HepG2 (cell line): ENCODE measurements around the gene LMOD1. TPM values are rescaled to one million over a fixed set of nuclear protein-coding genes. Genes with fewer than 3 reads are reported as not detected.

Experiments
- CAMTA2 ChIP-seq: sonication (generic); formaldehyde crosslinking; IDR thresholded peaks from 2 replicates; pipeline ENCODE4 v1.4.0; 2020; ENCODE audit warnings: mild to moderate bottlenecking, missing genetic modification reagents, borderline replicate concordance
- EZH2 ChIP-seq: conservative IDR thresholded peaks from 2 replicates; pipeline ENCODE4 v1.6.1; 2012; ENCODE audit warnings: mild to moderate bottlenecking, low read depth, low read length, moderate library complexity
- FOXA1 ChIP-seq, 2 experiments: fragments of 450-650 bp in 1 of 2; sonication (generic) in 1 of 2; formaldehyde crosslinking in 1 of 2; IDR thresholded peaks; 2 replicates each; pipeline versions ENCODE4 v1.4.0 to v1.6.1; 2016 to 2020; ENCODE audit warnings: missing genetic modification reagents in 1 of 2
- HNRNPLL ChIP-seq: fragments of 200-400 bp; formaldehyde crosslinking; IDR thresholded peaks from 2 replicates; pipeline ENCODE4 v1.6.1; 2017; ENCODE audit warnings: mild to moderate bottlenecking, low read depth, low read length; ENCODE audit not compliant: poor library complexity, severe bottlenecking
- JUN ChIP-seq: sonication (generic); formaldehyde crosslinking; IDR thresholded peaks from 2 replicates; pipeline ENCODE4 v1.4.0; 2020; ENCODE audit warnings: mild to moderate bottlenecking, missing genetic modification reagents
- NFYC ChIP-seq: IDR thresholded peaks from 2 replicates; pipeline ENCODE4 v1.6.1; 2016; ENCODE audit warnings: missing genetic modification reagents, missing compliant biosample characterization
- PHF5A ChIP-seq: IDR thresholded peaks from one replicate; pipeline ENCODE4 v1.6.1; 2018; ENCODE audit warnings: low read depth, missing genetic modification reagents; ENCODE audit not compliant: unreplicated experiment
- SALL1 ChIP-seq: sonication (generic); formaldehyde crosslinking; IDR thresholded peaks from 2 replicates; pipeline ENCODE4 v1.8.0; 2022; ENCODE audit warnings: mild to moderate bottlenecking, missing genetic modification reagents
- SP2 ChIP-seq: sonication (generic); formaldehyde crosslinking; IDR thresholded peaks from 2 replicates; pipeline ENCODE4 v1.5.1; 2020; ENCODE audit warnings: mild to moderate bottlenecking, missing genetic modification reagents
- ZEB1 ChIP-seq: IDR thresholded peaks from 2 replicates; pipeline ENCODE4 v1.6.1; 2012; ENCODE audit warnings: mild to moderate bottlenecking, low read depth, inconsistent platforms; ENCODE audit not compliant: insufficient replicate concordance
- ZNF274 ChIP-seq: sonication (generic); formaldehyde crosslinking; IDR thresholded peaks from 2 replicates; pipeline ENCODE4 v1.5.1; 2020; ENCODE audit warnings: mild to moderate bottlenecking, missing genetic modification reagents
- ZNF282 ChIP-seq: fragments of 450-650 bp; IDR thresholded peaks from 2 replicates; pipeline ENCODE4 v1.6.1; 2018; ENCODE audit not compliant: partially characterized antibody
- ZNF619 ChIP-seq: sonication (generic); formaldehyde crosslinking; IDR thresholded peaks from 2 replicates; pipeline ENCODE4 v1.4.0; 2020; ENCODE audit warnings: mild to moderate bottlenecking, missing genetic modification reagents
- polyA plus RNA-seq, 8 experiments: library from polyadenylated mRNA; depleted of rRNA in 3 of 8; stranded (reverse) in 7 of 8; unstranded in 1 of 8; fragments of >200 nt; fragmentation: Illumina TruSeq in 4 of 8; extraction: Trizol in 4 of 8; gene quantifications; 2 replicates each; pipeline versions ENCODE4 v1.2.1 to v1.2.3, GENCODE V29; 2011 to 2016; ENCODE audit warnings: low read depth in 4 of 8, missing spikeins in 1 of 8, mixed read lengths in 1 of 8; ENCODE audit not compliant: insufficient read depth in 1 of 8
- total RNA-seq, 5 experiments: library from RNA; depleted of rRNA; stranded (reverse); fragments of >200 nt; fragmentation: Illumina TruSeq; extraction: Trizol; gene quantifications; 2 replicates each; pipeline ENCODE4 v1.2.3, GENCODE V29; 2016; ENCODE audit warnings: low read depth in 1 of 5
- TF ChIP-seq, protein P1 (sequence below): IDR thresholded peaks from 2 replicates; pipeline ENCODE4 v1.6.1; 2016; ENCODE audit warnings: mild to moderate bottlenecking, missing biosample characterization, missing genetic modification reagents
- TF ChIP-seq, protein P2 (sequence below): IDR thresholded peaks from 2 replicates; pipeline ENCODE4 v1.4.0; 2020; ENCODE audit warnings: mild to moderate bottlenecking, missing genetic modification reagents
- TF ChIP-seq, protein P3 (sequence below): sonication (generic); formaldehyde crosslinking; conservative IDR thresholded peaks from 2 replicates; pipeline ENCODE4 v1.8.0; 2022; ENCODE audit warnings: missing genetic modification reagents
- TF ChIP-seq, protein P4 (sequence below): sonication (generic); formaldehyde crosslinking; IDR thresholded peaks from 2 replicates; pipeline ENCODE4 v1.5.1; 2020; ENCODE audit warnings: missing genetic modification reagents, mild to moderate bottlenecking, borderline replicate concordance
- TF ChIP-seq, protein P5 (sequence below), 2 experiments: IDR thresholded peaks; 2 replicates each; pipeline ENCODE4 v1.6.1; 2011 to 2012; ENCODE audit warnings: low read length in 2 of 2, borderline replicate concordance in 1 of 2, low read depth in 1 of 2, mild to moderate bottlenecking in 1 of 2, moderate library complexity in 1 of 2

The LMOD1 gene
- total and polyA plus RNA-seq, 2 of the 13 experiments (the other 11 are each of a cell fraction or from before 2014, with no cell fraction given): not detected

DNA sequence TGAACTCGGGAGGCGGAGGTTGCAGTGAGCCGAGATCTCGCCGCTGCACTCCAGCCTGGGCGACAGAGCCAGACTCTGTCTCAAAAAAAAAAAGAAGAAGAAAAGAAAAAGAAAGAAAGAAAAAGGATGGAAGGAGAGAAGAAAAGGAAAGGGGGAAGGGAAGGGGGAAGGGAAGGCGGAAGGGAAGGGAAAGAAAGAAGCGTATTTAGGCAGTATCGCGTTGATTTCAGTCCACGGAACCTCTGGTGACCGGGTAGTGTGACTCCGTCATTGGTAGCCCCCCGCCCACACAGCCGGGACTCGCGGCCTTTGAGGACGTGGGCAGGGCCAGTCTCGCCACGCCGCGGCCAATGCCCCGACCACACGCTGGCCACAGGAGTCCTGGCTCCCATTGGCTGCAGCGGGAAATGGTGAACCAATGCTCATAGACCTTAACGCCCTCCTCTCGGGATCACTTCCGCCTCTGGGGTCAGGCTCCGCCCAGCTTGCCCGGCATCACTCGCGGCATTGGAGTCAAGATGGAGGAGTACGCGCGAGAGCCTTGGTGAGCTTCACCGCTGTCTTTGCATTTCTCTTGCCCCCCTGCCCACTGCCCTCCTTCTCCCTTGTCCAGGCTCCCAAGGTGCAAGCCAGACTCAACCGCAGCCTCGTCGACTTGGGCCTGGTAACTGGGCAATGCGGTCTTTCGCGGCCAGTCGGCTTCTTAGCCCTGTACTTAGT is 8.8 kb upstream of the LMOD1 start, which contains the start of gene TIMM17A (continued):
- TF ChIP-seq, protein P1, sequence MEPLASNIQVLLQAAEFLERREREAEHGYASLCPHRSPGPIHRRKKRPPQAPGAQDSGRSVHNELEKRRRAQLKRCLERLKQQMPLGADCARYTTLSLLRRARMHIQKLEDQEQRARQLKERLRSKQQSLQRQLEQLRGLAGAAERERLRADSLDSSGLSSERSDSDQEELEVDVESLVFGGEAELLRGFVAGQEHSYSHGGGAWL (CRISPR knock-in tag): peak; percentile 51; the same call in 1 of the 2 replicates
- TF ChIP-seq ZNF274 (CRISPR knock-in tag) (0 out of 2 replicates have a peak, but pooled peaks have one; percentile 16), NFYC (CRISPR knock-in tag) (peak; percentile 94), SP2 (CRISPR knock-in tag) (peak; percentile 90), CAMTA2 (CRISPR knock-in tag) (peak; percentile 73; the same call in 1 of the 2 replicates), ZEB1 (no peak), JUN (no peak), ZNF619 (CRISPR knock-in tag) (peak; percentile 66; the same call in 1 of the 2 replicates), HNRNPLL (peak; percentile 58), PHF5A (CRISPR knock-in tag) (no peak), FOXA1 (IDR thresholded peaks at IDR 0.05) (no peak), FOXA1 (CRISPR knock-in tag; IDR thresholded peaks at IDR 0.05) (no peak), EZH2 (no peak), ZNF282 (no peak), SALL1 (CRISPR knock-in tag) (peak; percentile 79)
- TF ChIP-seq, protein P2, sequence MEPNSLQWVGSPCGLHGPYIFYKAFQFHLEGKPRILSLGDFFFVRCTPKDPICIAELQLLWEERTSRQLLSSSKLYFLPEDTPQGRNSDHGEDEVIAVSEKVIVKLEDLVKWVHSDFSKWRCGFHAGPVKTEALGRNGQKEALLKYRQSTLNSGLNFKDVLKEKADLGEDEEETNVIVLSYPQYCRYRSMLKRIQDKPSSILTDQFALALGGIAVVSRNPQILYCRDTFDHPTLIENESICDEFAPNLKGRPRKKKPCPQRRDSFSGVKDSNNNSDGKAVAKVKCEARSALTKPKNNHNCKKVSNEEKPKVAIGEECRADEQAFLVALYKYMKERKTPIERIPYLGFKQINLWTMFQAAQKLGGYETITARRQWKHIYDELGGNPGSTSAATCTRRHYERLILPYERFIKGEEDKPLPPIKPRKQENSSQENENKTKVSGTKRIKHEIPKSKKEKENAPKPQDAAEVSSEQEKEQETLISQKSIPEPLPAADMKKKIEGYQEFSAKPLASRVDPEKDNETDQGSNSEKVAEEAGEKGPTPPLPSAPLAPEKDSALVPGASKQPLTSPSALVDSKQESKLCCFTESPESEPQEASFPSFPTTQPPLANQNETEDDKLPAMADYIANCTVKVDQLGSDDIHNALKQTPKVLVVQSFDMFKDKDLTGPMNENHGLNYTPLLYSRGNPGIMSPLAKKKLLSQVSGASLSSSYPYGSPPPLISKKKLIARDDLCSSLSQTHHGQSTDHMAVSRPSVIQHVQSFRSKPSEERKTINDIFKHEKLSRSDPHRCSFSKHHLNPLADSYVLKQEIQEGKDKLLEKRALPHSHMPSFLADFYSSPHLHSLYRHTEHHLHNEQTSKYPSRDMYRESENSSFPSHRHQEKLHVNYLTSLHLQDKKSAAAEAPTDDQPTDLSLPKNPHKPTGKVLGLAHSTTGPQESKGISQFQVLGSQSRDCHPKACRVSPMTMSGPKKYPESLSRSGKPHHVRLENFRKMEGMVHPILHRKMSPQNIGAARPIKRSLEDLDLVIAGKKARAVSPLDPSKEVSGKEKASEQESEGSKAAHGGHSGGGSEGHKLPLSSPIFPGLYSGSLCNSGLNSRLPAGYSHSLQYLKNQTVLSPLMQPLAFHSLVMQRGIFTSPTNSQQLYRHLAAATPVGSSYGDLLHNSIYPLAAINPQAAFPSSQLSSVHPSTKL (CRISPR knock-in tag): peak; percentile 75
- TF ChIP-seq, protein P3, sequence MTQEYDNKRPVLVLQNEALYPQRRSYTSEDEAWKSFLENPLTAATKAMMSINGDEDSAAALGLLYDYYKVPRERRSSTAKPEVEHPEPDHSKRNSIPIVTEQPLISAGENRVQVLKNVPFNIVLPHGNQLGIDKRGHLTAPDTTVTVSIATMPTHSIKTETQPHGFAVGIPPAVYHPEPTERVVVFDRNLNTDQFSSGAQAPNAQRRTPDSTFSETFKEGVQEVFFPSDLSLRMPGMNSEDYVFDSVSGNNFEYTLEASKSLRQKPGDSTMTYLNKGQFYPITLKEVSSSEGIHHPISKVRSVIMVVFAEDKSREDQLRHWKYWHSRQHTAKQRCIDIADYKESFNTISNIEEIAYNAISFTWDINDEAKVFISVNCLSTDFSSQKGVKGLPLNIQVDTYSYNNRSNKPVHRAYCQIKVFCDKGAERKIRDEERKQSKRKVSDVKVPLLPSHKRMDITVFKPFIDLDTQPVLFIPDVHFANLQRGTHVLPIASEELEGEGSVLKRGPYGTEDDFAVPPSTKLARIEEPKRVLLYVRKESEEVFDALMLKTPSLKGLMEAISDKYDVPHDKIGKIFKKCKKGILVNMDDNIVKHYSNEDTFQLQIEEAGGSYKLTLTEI (CRISPR knock-in tag): no peak
- TF ChIP-seq, protein P4, sequence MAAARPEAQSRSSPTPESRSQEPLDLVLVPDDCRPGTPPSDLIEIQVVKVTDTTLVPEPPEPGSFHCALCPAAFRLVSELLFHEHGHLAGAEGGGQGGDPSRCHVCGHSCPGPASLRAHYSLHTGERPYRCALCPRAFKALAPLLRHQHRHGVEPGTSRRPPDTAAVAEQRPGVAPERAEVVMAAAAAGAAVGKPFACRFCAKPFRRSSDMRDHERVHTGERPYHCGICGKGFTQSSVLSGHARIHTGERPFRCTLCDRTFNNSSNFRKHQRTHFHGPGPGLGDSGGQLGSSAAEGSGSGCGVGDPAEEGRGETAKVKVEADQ: 0 out of 2 replicates have a peak, but pooled peaks have one; percentile 47
- TF ChIP-seq, protein P5, sequence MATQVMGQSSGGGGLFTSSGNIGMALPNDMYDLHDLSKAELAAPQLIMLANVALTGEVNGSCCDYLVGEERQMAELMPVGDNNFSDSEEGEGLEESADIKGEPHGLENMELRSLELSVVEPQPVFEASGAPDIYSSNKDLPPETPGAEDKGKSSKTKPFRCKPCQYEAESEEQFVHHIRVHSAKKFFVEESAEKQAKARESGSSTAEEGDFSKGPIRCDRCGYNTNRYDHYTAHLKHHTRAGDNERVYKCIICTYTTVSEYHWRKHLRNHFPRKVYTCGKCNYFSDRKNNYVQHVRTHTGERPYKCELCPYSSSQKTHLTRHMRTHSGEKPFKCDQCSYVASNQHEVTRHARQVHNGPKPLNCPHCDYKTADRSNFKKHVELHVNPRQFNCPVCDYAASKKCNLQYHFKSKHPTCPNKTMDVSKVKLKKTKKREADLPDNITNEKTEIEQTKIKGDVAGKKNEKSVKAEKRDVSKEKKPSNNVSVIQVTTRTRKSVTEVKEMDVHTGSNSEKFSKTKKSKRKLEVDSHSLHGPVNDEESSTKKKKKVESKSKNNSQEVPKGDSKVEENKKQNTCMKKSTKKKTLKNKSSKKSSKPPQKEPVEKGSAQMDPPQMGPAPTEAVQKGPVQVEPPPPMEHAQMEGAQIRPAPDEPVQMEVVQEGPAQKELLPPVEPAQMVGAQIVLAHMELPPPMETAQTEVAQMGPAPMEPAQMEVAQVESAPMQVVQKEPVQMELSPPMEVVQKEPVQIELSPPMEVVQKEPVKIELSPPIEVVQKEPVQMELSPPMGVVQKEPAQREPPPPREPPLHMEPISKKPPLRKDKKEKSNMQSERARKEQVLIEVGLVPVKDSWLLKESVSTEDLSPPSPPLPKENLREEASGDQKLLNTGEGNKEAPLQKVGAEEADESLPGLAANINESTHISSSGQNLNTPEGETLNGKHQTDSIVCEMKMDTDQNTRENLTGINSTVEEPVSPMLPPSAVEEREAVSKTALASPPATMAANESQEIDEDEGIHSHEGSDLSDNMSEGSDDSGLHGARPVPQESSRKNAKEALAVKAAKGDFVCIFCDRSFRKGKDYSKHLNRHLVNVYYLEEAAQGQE (IDR thresholded peaks at IDR 0.05; ENCODE audit: borderline replicate concordance in 1 of 2, low read depth in 1 of 2, low read length in 2 of 2): 0 out of 4 replicates have a peak, but pooled peaks of 1 of the 2 experiments have one; percentile 11
